Glomerular endothelial cell (primary cell): ENCODE data around the gene MYH15. TPM values are rescaled to one million over a fixed set of nuclear protein-coding genes. Genes with fewer than 3 reads are reported as not detected.

Experiments
- DNase-seq: peaks from one replicate; pipeline ENCODE4 v3.0.0-alpha.2; 2011; ENCODE audit warnings: low read depth, low spot score; ENCODE audit errors: extremely low read depth
- total RNA-seq: library from RNA; depleted of rRNA; stranded (reverse); fragments of >200 nt; gene quantifications from 2 replicates; pipeline ENCODE4 v1.2.3, GENCODE V29; 2015

The MYH15 gene
- total RNA-seq, 1 donor from 2014 or later: 0.06 TPM

DNA sequence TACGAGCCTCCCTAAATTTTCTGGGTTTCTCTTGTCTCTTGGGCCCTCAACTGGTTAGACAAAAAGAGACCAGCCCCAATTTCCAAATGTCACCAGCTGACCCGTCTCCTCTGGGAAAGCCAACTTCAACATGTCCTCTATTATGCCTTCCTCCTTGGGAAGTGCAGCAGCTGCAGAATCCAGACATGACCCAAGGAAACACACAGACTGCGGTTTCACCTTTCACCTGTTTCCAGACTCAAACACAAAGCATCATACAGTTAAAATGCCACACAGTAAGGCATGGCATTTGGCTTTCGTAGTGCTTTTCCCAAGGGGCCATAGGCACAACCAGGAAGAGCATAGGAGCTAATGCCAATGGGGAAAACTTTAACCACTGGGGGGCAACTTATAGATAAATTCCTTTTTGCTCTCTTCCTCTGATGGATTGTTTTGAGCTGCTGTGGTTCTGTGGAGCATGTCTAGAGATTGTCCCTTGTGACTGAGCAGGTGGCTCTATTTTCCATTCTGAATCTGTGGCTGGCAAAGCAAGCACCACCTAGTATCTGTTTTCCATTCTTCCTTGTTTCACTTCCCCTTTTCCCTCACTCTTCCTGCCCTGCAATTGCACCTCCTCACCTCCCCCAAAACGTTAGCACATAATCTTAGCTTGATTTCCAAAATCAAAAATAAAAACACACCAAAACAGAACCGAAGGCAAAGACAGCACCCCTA lies 164.7 kb downstream of the MYH15 start:
- DNase-seq: no peak

DNA sequence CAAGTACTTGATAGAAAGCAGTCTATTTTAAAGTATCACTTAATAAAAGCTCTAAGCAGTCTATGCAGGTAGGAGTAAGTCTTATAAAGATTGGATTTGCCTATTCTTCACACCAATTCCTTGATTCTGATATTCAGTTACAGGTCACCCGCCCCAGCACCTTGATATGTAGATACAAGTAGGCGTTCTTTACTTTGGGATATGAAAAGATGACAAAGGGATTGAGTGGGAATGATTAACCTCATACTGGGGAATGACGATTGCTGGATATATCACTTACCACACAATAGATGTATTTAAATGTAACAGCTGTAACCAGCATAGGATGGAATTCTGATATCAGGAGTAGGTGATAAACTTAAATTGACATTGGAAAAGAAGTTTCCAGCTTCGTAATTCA lies 166.9 kb downstream of the MYH15 start:
- no peak for DNase-seq

DNA sequence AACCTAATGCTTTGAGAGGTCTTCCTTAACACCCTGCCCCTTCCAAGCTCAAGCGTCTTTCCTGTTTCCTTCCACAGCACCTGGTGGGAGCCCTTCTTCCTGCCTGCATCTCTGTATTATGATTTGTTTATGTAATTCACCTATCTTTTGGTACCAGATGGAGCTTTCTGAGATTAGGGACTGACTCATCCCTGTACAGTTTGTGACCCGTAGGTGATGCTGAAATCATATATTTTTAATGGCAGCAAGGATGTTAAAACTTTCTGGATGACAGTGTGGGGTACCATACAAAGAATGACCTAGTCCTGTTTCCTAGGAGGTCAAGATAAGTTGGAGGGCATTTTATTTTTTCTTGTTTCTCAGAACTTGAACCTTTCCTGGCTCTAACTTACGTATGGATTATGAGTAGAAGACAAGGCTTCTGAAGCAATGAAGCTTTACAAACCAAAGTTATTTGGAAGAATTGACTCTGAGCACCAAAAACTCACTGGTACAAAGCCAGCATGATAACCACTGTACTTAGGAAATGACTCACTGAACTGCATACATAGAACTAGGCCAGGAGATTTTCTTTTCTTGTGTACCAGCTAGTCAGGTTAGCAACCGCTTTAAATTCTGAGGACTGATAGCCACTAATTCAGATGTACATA lies 167.4 kb downstream of the MYH15 start:
- peak; percentile 41 for DNase-seq

DNA sequence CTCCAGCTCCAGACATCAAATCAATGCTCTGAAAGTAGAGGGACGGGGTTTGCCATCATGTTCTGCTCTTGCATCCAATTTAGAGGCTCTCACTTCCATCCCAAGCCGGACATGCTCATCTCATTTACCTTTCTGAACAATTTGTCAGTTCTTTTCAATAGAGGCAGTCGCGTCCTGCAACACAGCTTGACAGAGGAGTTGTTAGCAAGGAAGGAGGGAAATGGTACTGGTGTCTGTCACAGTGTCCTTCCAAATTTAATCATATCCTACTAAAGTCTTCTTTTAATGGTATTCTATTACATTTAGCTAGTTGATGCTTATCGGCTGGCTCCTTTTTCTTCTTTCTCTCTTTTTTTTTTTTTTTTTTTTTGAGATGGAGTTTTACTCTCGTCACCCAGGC lies 168.5 kb downstream of the MYH15 start:
- DNase-seq: no peak

DNA sequence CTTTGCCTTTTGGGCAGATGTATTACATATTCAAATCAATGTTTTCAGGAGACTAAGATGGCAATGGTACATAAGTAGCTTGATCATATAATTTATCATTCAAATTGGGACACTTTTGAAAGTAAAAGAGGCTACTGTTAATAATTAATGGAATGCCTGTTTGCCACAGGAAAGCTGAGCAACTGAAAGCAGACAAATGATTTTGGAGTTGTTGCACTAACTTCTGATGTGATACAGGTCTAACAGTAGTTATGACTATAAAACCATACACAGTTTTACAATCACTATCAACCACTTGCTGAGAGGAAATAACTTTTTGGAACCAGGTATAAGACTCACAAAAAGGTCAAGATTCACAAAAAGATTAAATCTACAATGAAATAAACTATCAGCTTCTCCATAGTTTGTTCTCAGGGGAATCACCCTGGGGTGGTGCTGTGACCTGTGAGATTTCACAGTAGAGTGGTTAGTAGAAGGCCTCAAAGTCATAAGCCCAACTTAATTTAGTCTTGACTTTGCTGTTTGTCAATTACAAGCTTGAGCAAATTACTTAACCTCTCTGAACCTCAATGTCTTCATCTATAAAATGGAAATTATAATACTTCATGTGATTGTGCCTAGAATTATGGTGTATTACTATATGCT lies 171.4 kb downstream of the MYH15 start:
- no peak for DNase-seq

DNA sequence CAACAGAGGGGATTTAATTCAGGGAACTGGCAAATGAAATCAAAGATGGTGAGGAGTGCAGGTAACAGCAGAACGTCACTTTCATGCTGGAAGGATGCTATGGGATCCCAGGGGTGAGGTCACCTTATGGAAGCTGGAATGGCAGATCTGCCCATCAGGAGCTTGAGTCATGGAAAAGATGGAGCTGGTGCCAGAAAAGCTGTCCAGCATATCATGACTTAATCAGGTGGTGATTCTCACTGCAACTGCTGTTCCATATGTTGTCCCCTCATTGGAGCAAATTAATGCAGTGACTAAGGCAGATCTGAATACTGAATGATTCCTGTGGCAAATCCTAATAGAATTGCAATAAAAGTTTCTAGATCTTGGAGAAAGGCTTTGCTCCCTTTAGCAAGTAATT lies 175.7 kb downstream of the MYH15 start:
- no peak for DNase-seq

DNA sequence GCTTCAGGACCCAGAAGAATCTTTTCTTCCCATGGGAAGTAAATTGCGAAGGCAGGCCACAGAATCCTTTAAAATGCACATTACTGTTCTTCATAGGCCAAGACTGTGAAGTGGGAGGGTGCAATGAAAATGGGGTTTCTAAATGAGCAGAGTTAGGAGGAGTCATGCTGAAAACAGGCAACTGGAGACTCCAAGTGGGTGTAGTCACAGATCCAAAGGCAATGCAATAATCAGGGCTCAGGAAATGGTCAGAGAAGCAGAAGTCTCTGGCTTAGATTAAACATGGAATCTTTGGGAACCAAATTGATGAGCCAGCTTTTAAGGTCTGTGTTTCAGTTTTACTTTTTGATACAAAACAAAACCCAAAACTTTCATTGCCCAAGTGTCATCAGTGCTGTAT lies 176.4 kb downstream of the MYH15 start:
- no peak for DNase-seq

DNA sequence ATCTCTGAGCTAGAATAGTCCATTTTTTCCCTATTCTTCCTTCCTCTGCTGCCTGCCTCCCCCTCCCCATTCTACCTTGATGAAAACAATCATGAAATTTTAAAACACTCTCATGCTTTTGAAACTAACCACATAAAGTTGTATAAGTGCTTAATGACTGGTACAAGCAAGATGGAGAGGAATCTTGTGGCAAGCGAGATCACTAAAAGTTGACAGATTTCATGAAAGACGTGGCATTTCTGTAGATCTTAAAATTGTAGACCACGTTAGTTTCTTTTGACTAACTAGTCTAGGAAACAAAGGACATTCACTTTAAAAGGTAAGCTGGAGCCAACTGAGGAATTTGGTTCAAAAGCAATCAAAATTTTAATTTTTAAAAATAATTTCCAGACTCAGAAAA lies 178.6 kb downstream of the MYH15 start:
- DNase-seq: no peak

Other genes starting within 250 kb of the MYH15 start
- gene HHLA2, start 214.0 kb downstream of the MYH15 start, total RNA-seq: not detected in 2 replicates
- gene CIP2A, start 78.8 kb upstream of the MYH15 start, total RNA-seq: 5.0 and 12.0 TPM in 2 replicates
- gene DZIP3, start 79.1 kb upstream of the MYH15 start, total RNA-seq: 5.8 TPM in 2 replicates
- not detected in 2 replicates for gene RETNLB, start 246.8 kb upstream of the MYH15 start, total RNA-seq